Temporal lobe (tissue), 1 donor: ENCODE measurements around the gene TUBGCP3. TPM values are rescaled to one million over a fixed set of nuclear protein-coding genes. Genes with fewer than 3 reads are reported as not detected.

ENCODE experiments used
- total RNA-seq: library from RNA; depleted of rRNA; stranded (reverse); fragments of >200 nt; gene quantifications from one replicate; pipeline ENCODE4 v1.2.3, GENCODE V29; 2014

The TUBGCP3 gene
- total RNA-seq, 1 donor from 2014 or later: 20.7 TPM

Other genes with a start within 250 kb of the TUBGCP3 start
- gene SPACA7, start 211.8 kb downstream of the TUBGCP3 start, total RNA-seq: not detected
- gene ATP11A, start 101.9 kb upstream of the TUBGCP3 start, total RNA-seq: 6.6 TPM